Measurements from ENCODE around the gene LMBRD2. TPM values are rescaled to one million over a fixed set of nuclear protein-coding genes. Genes with fewer than 3 reads are reported as not detected.
"Not testable (repeated sequence)": the region's sequence is repeated elsewhere in the genome, so short reads cannot be mapped to it uniquely, and the experiment has no call there.

Gene LMBRD2
- total RNA-seq: 10 to 100 TPM in 1 of 2 experiments, 1 to 10 TPM in 1; 9.3 to 11.5 TPM

DNA sequence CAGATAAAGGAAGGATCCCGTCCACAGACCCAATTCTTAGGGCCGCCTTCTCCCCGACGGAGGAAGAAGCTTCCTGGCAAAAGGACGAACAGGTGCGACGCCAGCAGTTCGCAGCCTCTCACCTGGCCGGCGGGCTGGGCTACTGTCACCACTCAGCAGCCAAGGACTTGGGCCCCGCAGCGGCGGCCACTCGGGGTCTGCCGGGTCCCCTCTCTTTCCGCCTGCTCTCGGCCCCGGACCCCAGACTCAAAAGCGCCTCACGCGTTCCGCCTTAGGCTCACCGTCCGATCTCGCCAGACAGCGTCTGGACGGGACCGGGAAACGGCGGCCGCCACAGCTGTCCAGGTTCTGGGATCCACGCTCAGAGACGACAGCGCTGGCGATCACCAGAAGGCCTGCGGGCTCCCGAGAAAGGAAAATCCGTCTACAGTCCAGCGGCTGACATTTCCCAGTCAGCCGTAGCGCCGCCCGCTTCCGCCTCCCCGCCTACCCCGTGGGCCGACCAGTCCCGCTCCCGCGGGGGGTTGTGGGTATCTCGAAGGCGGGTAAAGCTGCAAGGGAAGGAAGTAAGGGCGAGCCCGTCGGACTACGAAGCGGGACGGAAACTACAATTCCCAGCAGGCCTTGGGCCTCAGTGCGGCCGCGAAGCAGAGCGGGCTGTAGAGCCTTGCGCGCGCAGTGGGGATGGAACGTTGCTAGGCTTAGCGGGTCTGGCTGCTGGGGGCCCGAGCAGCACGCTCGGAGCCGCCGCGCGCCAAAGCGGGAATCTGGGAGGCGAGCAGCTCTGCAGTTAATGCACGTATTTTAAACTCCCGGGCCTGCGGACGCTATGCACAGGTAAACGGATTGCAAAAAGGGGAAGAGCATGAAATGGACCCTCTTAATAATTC lies at the start of gene LMBRD2, which contains the start of gene SKP2:
Gene LMBRD2, minus strand, starts transcription at position 454 of the 890 bp plus-strand sequence. CDS start 8,538 bp downstream, outside the sequence.
Gene SKP2, plus strand, starts transcription at position 678 of the 890 bp plus-strand sequence. Its CDS starts 152 bp downstream, at position 830.
- peaks cover 47% of the 10 kb centered on the region for H3K4me1 Mint-ChIP-seq
- no peaks in the 10 kb centered on the region for H3K9me3 Mint-ChIP-seq
- H3K27me3 Mint-ChIP-seq: no peaks in the 10 kb centered on the region
- H3K36me3 Mint-ChIP-seq: peaks cover 36% of the 10 kb centered on the region
- H3K27ac Mint-ChIP-seq: peak within 1 kb of the TSS; percentile 93
- DNase-seq: peak; percentile 97
- peak within 1 kb of the TSS; percentile 88 for H3K4me3 Mint-ChIP-seq

DNA sequence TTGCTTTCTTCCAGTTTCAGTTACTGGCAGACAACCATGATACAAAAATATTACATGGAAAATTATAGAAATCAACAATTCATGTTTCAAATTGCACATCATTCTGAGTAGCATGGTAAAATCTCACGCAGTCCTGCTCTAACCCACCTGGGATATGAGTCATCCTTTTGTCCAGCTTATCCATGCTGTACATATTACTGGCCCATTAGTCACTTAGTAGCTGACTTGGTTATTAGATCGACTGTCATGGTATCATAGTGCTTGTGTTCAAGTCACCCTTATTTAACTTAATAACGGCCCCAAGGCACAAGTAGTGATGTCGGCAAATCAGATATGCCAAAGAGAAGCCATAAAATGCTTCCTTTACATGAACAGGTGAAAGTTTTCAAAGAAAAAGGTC lies 48.8 kb upstream of the LMBRD2 start:
- Mint-ChIP-seq H3K4me3 (no peak overlapping the region), H3K27me3 (no peaks in the 10 kb centered on the region), H3K4me1 (peaks cover 4% of the 10 kb centered on the region), H3K36me3 (peaks cover 6% of the 10 kb centered on the region), H3K9me3 (no peaks in the 10 kb centered on the region), H3K27ac (no peak overlapping the region)
- DNase-seq: no peak

DNA sequence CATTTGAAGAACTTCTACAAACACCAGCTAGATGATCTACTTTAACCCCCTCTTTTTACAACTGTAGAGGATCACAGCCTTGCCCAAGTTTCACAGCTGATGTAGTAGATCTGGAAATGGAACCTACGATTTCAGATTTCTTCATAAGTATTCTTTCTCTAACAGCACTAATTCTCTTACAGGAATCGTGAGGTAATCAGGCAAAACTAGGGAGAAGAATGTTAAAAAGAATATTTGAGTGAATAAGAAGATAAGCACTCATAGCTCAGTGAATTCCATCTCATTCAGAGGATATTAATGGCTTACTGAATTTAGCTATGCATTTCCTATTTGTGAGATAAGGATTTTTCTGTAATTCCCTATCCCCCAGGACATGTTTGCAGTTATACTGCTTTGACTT lies 47.9 kb upstream of the LMBRD2 start:
- H3K27ac Mint-ChIP-seq: no peak overlapping the region
- DNase-seq: no peak
- H3K4me1 Mint-ChIP-seq: peaks cover 4% of the 10 kb centered on the region
- H3K27me3 Mint-ChIP-seq: no peaks in the 10 kb centered on the region
- no peak overlapping the region for H3K4me3 Mint-ChIP-seq
- H3K9me3 Mint-ChIP-seq: no peaks in the 10 kb centered on the region
- H3K36me3 Mint-ChIP-seq: peaks cover 6% of the 10 kb centered on the region

DNA sequence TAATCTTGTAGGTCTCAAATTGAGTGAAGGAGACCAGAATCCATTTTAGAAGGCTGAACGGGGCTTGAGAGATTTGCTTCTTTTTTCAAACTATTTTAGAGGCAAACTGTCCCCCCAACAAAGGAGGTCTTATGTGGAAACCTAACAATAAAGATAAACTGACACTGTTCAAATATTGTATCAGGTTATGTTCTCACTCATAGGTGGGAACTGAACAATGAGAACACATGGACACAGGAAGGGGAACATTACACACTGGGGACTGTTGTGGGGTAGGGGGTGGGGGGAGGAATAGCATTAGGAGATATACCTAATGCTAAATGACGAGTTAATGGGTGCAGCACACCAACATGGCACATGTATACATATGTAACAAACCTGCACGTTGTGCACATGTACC lies 47.1 kb upstream of the LMBRD2 start:
- H3K27me3 Mint-ChIP-seq, H3K27ac Mint-ChIP-seq, H3K4me3 Mint-ChIP-seq, H3K36me3 Mint-ChIP-seq, DNase-seq, H3K9me3 Mint-ChIP-seq, H3K4me1 Mint-ChIP-seq: not testable (repeated sequence)

DNA sequence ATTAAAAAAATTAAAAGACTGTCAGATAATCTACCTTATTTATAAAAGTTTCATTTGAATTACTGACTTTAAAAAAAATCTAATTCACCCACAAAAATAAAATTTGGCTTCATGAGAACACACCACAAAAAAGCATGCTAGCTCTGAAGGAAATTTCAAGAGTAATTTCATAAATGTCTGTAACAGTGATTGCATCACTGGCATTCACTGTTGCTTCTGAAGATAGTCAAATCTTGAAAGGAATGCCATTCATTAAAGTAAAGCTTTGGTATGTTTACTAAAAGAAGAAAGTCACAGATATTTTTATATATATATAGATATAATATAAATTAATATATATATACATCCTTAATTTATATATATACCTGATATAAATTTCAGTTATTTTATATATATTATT lies 46.6 kb upstream of the LMBRD2 start:
- Mint-ChIP-seq H3K36me3 (peaks cover 6% of the 10 kb centered on the region), H3K27me3 (no peaks in the 10 kb centered on the region), H3K4me3 (no peak overlapping the region), H3K9me3 (no peaks in the 10 kb centered on the region), H3K27ac (no peak overlapping the region), H3K4me1 (peaks cover 4% of the 10 kb centered on the region)
- no peak for DNase-seq

DNA sequence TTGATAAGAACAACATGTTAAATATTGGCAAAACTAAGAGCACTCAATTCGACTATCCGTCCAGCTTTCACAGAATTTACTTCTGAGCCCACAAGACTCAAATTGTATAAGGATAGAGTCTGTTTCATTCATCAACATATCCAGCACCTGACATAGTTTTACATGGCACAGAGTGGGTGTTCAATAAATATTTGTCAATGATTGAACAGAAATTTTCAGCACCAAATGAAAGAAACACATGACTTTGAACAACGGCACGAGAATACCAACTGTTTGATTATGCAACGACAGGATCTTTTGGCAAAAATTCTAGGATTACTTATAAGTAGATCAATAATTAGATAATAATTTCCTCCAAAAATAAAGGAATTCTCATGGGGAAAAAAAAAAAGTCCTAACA lies 42.1 kb upstream of the LMBRD2 start:
- H3K4me3 Mint-ChIP-seq: no peak overlapping the region
- peaks cover 36% of the 10 kb centered on the region for H3K36me3 Mint-ChIP-seq
- H3K27ac Mint-ChIP-seq: no peak overlapping the region
- no peak for DNase-seq
- peaks cover 10% of the 10 kb centered on the region for H3K9me3 Mint-ChIP-seq
- H3K27me3 Mint-ChIP-seq: no peaks in the 10 kb centered on the region
- H3K4me1 Mint-ChIP-seq: no peaks in the 10 kb centered on the region

DNA sequence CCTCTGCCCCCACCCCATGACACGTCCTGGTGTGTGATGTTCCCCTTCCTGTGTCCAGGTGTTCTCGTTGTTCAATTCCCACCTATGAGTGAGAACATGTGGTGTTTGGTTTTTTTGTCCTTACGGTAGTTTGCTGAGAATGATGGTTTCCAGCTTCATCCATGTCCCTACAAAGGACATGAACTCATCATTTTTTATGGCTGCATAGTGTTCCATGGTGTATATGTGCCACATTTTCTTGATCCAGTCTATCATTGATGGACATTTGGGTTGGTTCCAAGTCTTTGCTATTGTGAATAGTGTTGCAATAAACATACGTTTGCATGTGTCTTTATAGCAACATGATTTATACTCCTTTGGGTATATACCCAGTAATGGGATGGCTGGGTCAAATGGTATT lies 32.7 kb upstream of the LMBRD2 start:
- H3K36me3 Mint-ChIP-seq: peaks cover 64% of the 10 kb centered on the region
- peaks cover 29% of the 10 kb centered on the region for H3K9me3 Mint-ChIP-seq
- not testable (repeated sequence) for DNase-seq, H3K4me1 Mint-ChIP-seq, H3K27me3 Mint-ChIP-seq, H3K4me3 Mint-ChIP-seq, H3K27ac Mint-ChIP-seq

DNA sequence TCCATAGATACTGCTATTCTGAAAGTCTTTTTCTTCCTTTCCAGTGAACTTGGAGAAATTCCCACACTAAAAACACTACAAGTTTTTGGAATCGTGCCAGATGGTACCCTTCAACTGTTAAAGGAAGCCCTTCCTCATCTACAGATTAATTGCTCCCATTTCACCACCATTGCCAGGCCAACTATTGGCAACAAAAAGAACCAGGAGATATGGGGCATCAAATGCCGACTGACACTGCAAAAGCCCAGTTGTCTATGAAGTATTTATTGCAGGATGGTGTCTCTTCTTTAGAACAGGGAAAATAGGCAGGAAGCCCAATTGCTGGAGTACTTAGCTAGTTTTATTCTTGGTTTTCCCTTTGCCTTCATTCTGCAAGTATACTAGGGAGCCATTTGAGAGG lies 30.1 kb upstream of the LMBRD2 start:
- H3K36me3 Mint-ChIP-seq: peaks cover 44% of the 10 kb centered on the region
- peaks cover 5% of the 10 kb centered on the region for H3K4me1 Mint-ChIP-seq
- peaks cover 12% of the 10 kb centered on the region for H3K9me3 Mint-ChIP-seq
- no peak for DNase-seq
- H3K4me3 Mint-ChIP-seq: no peak overlapping the region
- no peak overlapping the region for H3K27ac Mint-ChIP-seq
- no peaks in the 10 kb centered on the region for H3K27me3 Mint-ChIP-seq

DNA sequence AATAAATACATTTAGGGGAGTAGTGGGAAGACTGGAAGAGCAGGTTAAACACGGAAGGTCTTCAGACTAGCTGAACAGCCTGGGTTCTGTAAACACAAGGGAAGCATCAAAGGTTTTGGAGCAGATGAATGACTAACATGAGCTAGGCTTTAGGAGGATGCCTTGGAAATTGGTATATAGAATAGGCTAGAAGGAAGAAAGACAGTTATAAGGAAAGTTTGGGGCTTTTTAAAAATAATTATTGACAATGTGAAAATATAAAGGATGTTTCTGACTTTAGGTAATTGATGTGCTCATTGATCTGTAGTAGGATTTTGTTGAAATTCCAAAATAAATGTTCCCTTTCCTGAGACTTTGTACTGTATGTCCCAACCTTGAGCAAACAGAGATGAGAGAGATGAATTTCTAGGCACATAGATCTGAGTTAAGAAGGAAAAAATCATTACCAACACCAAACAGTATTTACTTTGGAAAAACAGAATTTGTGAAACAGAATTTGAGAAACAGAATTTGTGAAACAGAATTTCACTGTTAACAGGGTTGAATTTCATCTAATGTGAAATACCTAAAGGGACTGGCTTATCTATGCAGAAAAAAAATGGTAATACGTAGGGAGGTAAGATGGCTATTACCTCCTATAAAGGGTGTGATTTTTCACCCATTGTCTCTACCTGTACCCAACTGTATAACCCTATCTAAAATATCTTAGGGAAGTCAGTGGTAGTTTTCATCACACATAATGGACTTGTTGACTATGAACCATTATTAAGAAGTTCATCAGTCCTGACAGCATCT lies 29.1 kb upstream of the LMBRD2 start:
- peaks cover 35% of the 10 kb centered on the region for H3K36me3 Mint-ChIP-seq
- H3K4me1 Mint-ChIP-seq: peaks cover 7% of the 10 kb centered on the region
- H3K27me3 Mint-ChIP-seq: no peaks in the 10 kb centered on the region

DNA sequence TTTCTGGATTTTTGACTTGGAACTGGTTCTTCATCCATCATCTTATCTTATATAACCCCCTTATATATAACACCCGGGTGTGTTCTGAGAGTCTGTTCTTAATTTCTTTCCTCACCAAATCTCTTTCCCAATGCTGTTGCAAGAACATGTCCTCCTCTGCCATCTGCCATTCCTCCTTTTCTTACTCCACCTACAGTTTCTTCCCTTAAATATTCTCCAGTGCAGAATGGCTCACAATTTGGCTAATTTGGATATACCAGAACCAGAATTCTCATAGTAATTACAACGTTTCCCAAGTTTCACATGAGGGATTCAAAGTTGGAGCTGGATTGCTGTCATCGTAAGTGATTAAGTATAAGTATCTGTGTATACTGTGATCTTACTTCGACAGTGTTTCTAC lies 28.3 kb upstream of the LMBRD2 start:
- H3K4me1 Mint-ChIP-seq: peaks cover 7% of the 10 kb centered on the region
- peaks cover 27% of the 10 kb centered on the region for H3K36me3 Mint-ChIP-seq
- H3K4me3 Mint-ChIP-seq: no peak overlapping the region
- H3K9me3 Mint-ChIP-seq: peaks cover 2% of the 10 kb centered on the region
- no peaks in the 10 kb centered on the region for H3K27me3 Mint-ChIP-seq
- no peak overlapping the region for H3K27ac Mint-ChIP-seq
- DNase-seq: no peak

More for the DNA sequence above, 29.1 kb upstream of the LMBRD2 start:
- no peak overlapping the region for H3K27ac Mint-ChIP-seq
- no peak for DNase-seq
- H3K9me3 Mint-ChIP-seq: peaks cover 7% of the 10 kb centered on the region
- no peak overlapping the region for H3K4me3 Mint-ChIP-seq

DNA sequence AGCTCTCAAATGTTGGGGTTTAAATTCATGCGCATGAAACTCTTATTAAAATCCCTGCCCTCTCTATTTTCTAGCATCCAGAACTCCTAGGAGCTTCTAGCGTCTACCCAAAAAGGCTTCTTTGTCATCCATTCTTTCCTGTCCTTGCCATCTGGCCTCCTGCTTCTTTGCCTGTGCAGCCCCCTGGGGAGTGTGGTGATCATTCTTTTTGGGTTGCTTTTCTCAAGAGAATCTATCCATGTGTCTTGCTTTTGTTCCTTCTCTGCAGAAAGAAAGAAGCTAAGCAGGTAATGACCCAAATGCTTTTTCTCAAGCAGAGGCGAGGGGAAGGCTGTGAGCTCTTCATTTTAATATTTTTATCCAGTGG lies 26.8 kb upstream of the LMBRD2 start:
- no peak overlapping the region for H3K4me3 Mint-ChIP-seq
- peaks cover 7% of the 10 kb centered on the region for H3K4me1 Mint-ChIP-seq
- no peak for DNase-seq
- no peak overlapping the region for H3K27ac Mint-ChIP-seq
- H3K36me3 Mint-ChIP-seq: peaks cover 28% of the 10 kb centered on the region
- no peaks in the 10 kb centered on the region for H3K27me3 Mint-ChIP-seq
- no peaks in the 10 kb centered on the region for H3K9me3 Mint-ChIP-seq

DNA sequence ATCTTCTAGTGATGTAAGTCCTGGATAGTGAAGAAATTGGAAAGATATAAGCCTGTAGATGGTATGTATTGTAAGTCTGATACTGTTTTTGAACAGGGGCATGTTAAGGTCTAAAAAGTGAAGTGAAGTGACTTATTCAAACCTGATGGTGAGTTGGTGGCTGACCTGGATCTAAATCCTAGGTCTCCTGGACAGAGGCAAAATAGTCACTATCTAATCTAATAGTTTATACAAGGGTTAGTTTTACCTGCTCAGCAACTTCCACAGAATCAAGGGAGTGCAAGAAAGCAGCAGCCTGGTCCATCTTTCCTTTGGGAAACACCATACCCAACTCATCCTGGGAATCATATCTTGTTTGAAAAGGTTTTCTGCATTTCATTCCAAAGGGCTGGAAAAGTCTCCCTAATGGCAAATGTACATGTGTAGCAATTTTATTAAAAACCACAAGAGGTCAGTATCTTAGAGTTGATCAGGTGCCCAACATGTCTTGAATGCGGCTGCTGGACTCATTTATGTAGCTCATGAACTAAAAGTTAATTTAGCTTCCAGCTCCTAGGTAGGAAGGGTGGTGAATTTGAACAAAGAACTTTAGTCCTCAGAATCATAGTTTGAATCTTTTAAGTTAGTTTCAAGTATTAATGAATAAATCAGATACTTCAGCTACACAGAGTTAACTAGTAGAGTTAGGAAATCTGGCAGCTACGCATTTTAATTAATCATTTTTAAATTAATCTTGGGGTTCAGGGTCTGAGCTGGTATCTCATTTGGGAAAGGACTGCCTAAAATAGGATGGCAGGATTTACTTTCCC lies 26.2 kb upstream of the LMBRD2 start:
- Mint-ChIP-seq H3K4me1 (peaks cover 7% of the 10 kb centered on the region), H3K4me3 (no peak overlapping the region), H3K36me3 (peaks cover 27% of the 10 kb centered on the region), H3K9me3 (no peaks in the 10 kb centered on the region), H3K27me3 (no peaks in the 10 kb centered on the region), H3K27ac (no peak overlapping the region)
- DNase-seq: no peak

DNA sequence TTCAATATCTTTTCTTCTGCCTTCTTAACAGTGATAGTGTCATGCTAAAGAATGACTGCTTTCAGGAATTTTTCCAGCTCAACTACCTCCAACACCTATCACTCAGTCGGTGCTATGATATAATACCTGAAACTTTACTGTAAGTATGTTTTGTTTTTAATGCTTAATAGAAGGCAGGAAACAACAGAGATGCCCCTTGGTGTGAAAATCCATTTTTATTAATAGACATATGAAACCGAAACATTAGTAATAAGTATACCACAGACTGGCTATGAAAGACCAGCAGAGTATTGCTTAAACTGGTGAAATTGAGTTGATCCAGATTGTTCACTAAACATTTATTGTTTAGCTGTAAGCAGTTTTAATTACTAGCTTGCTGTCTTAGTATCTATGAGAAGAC lies 25.5 kb upstream of the LMBRD2 start:
- peak overlapping the region; percentile 12 for H3K27ac Mint-ChIP-seq
- H3K4me1 Mint-ChIP-seq: peaks cover 7% of the 10 kb centered on the region
- no peak for DNase-seq
- no peaks in the 10 kb centered on the region for H3K9me3 Mint-ChIP-seq
- H3K4me3 Mint-ChIP-seq: no peak overlapping the region
- no peaks in the 10 kb centered on the region for H3K27me3 Mint-ChIP-seq
- H3K36me3 Mint-ChIP-seq: peaks cover 22% of the 10 kb centered on the region

DNA sequence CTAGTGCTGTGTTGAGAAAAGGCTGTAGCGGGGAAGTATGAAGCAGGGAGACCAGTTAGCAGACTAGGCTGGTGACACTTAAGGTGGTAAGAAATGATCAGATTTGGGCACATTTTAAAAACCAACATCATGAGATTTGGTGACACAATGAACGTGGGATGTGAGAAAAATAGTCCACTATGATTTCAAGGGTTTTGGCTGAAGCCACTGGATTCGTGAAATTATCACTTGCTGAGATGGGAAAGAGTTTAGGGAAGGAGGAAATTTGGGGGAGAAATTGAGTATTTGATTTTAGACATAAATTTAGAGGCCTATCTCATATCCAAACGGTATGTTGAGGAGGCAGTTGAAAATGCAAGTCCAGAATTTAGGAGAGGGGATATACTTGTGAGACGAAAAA lies 23.4 kb upstream of the LMBRD2 start:
- H3K4me1 Mint-ChIP-seq: peaks cover 7% of the 10 kb centered on the region
- no peak for DNase-seq
- no peaks in the 10 kb centered on the region for H3K27me3 Mint-ChIP-seq
- H3K9me3 Mint-ChIP-seq: no peaks in the 10 kb centered on the region
- H3K4me3 Mint-ChIP-seq: no peak overlapping the region
- H3K27ac Mint-ChIP-seq: no peak overlapping the region
- peaks cover 20% of the 10 kb centered on the region for H3K36me3 Mint-ChIP-seq

DNA sequence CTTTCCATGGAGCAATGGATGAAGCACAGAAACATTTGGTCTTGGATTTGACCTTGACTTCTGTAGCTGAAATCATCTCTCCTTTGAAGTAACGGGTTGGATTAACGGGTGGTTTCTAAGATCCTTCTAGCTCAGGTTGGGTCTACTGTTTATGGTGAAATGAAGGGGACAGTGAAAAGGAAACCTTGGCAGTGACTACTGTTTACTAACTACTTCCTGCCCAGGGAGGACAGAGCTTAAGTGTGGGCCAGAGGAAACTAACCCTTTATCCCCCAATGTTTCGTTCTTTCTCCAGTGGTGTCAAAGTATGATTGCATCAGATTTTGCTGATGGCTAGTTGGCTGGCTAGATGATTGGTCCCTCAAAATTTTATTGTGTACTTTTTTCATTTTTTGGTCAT lies 22.4 kb upstream of the LMBRD2 start:
- Mint-ChIP-seq H3K27ac (no peak overlapping the region), H3K36me3 (peaks cover 19% of the 10 kb centered on the region), H3K4me3 (no peak overlapping the region), H3K4me1 (peaks cover 7% of the 10 kb centered on the region), H3K27me3 (no peaks in the 10 kb centered on the region), H3K9me3 (no peaks in the 10 kb centered on the region)
- DNase-seq: no peak
